A549 (cell line): ENCODE measurements around the gene KRTAP20-3. TPM values are rescaled to one million over a fixed set of nuclear protein-coding genes. Genes with fewer than 3 reads are reported as not detected.

Experiments
- polyA plus RNA-seq, 4 experiments: library from polyadenylated mRNA; depleted of rRNA in 3 of 4; stranded (reverse); fragments of >200 nt; fragmentation: RNase III in 1 of 4; extraction: RNeasy Plus Mini Kit Qiagen cat#74134 plus additional on column Dnase treatment in 1 of 4; gene quantifications; 2 replicates in 3 of 4; 3 replicates in 1 of 4; pipeline ENCODE4 v1.2.3, GENCODE V29; 2011 to 2017
- small RNA-seq, 6 experiments: library from RNA; depleted of rRNA; stranded (forward); fragments of <200 nt; gene quantifications; one replicate each; pipeline ENCODE3, GENCODE V24; 2012

The KRTAP20-3 gene
- polyA plus RNA-seq, 2 of the 4 experiments (the other 2 are of a cell fraction), result not detected

Small RNA genes lying within 50 kb of the gene (small RNA-seq; reads per million reads assigned to genes)
- gene KRTAP20-1 (0 reads per million in 6 experiments), gene KRTAP20-3 (0 reads per million in 6 experiments), gene KRTAP20-4 (0 reads per million in 6 experiments), gene KRTAP22-1 (0 reads per million in 6 experiments)

Other genes with a start within 250 kb of the KRTAP20-3 start
- not detected in 2 replicates for gene KRTAP13-1, start 246.8 kb upstream of the KRTAP20-3 start, polyA plus RNA-seq (2011; rRNA removed)
- not detected in 3 replicates for gene KRTAP13-1, start 246.8 kb upstream of the KRTAP20-3 start, polyA plus RNA-seq (2017; fragmentation: RNase III; extraction: RNeasy Plus Mini Kit Qiagen cat#74134 plus additional on column Dnase treatment)
- not detected in 2 replicates for gene KRTAP13-3, start 216.9 kb upstream of the KRTAP20-3 start, polyA plus RNA-seq (2011; rRNA removed)
- gene KRTAP13-3, start 216.9 kb upstream of the KRTAP20-3 start, polyA plus RNA-seq (2017; fragmentation: RNase III; extraction: RNeasy Plus Mini Kit Qiagen cat#74134 plus additional on column Dnase treatment), result not detected in 3 replicates
- not detected in 2 replicates for gene KRTAP13-4, start 212.6 kb upstream of the KRTAP20-3 start, polyA plus RNA-seq (2011; rRNA removed)
- not detected in 3 replicates for gene KRTAP13-4, start 212.6 kb upstream of the KRTAP20-3 start, polyA plus RNA-seq (2017; fragmentation: RNase III; extraction: RNeasy Plus Mini Kit Qiagen cat#74134 plus additional on column Dnase treatment)
- not detected in 2 replicates for gene KRTAP15-1, start 202.6 kb upstream of the KRTAP20-3 start, polyA plus RNA-seq (2011; rRNA removed)
- not detected in 3 replicates for gene KRTAP15-1, start 202.6 kb upstream of the KRTAP20-3 start, polyA plus RNA-seq (2017; fragmentation: RNase III; extraction: RNeasy Plus Mini Kit Qiagen cat#74134 plus additional on column Dnase treatment)
- gene KRTAP19-1, start 162.5 kb upstream of the KRTAP20-3 start, polyA plus RNA-seq (2011; rRNA removed), result not detected in 2 replicates
- not detected in 3 replicates for gene KRTAP19-1, start 162.5 kb upstream of the KRTAP20-3 start, polyA plus RNA-seq (2017; fragmentation: RNase III; extraction: RNeasy Plus Mini Kit Qiagen cat#74134 plus additional on column Dnase treatment)
- gene KRTAP19-2, start 155.4 kb upstream of the KRTAP20-3 start, polyA plus RNA-seq (2011; rRNA removed), result not detected in 2 replicates
- gene KRTAP19-2, start 155.4 kb upstream of the KRTAP20-3 start, polyA plus RNA-seq (2017; fragmentation: RNase III; extraction: RNeasy Plus Mini Kit Qiagen cat#74134 plus additional on column Dnase treatment), result not detected in 3 replicates
- gene KRTAP19-3, start 150.9 kb upstream of the KRTAP20-3 start, polyA plus RNA-seq (2011; rRNA removed), result not detected in 2 replicates
- not detected in 3 replicates for gene KRTAP19-3, start 150.9 kb upstream of the KRTAP20-3 start, polyA plus RNA-seq (2017; fragmentation: RNase III; extraction: RNeasy Plus Mini Kit Qiagen cat#74134 plus additional on column Dnase treatment)
- gene KRTAP19-4, start 145.7 kb upstream of the KRTAP20-3 start, polyA plus RNA-seq (2011; rRNA removed), result not detected in 2 replicates
- not detected in 3 replicates for gene KRTAP19-4, start 145.7 kb upstream of the KRTAP20-3 start, polyA plus RNA-seq (2017; fragmentation: RNase III; extraction: RNeasy Plus Mini Kit Qiagen cat#74134 plus additional on column Dnase treatment)
- gene KRTAP19-5, start 140.7 kb upstream of the KRTAP20-3 start, polyA plus RNA-seq (2011; rRNA removed), result not detected in 2 replicates
- not detected in 3 replicates for gene KRTAP19-5, start 140.7 kb upstream of the KRTAP20-3 start, polyA plus RNA-seq (2017; fragmentation: RNase III; extraction: RNeasy Plus Mini Kit Qiagen cat#74134 plus additional on column Dnase treatment)
- gene KRTAP19-6, start 101.0 kb upstream of the KRTAP20-3 start, polyA plus RNA-seq (2011; rRNA removed), result not detected in 2 replicates
- not detected in 3 replicates for gene KRTAP19-6, start 101.0 kb upstream of the KRTAP20-3 start, polyA plus RNA-seq (2017; fragmentation: RNase III; extraction: RNeasy Plus Mini Kit Qiagen cat#74134 plus additional on column Dnase treatment)
- not detected in 2 replicates for gene KRTAP19-7, start 81.5 kb upstream of the KRTAP20-3 start, polyA plus RNA-seq (2011; rRNA removed)
- gene KRTAP19-7, start 81.5 kb upstream of the KRTAP20-3 start, polyA plus RNA-seq (2017; fragmentation: RNase III; extraction: RNeasy Plus Mini Kit Qiagen cat#74134 plus additional on column Dnase treatment), result not detected in 3 replicates
- not detected in 2 replicates for gene KRTAP22-2, start 52.5 kb upstream of the KRTAP20-3 start, polyA plus RNA-seq (2011; rRNA removed)
- gene KRTAP22-2, start 52.5 kb upstream of the KRTAP20-3 start, polyA plus RNA-seq (2017; fragmentation: RNase III; extraction: RNeasy Plus Mini Kit Qiagen cat#74134 plus additional on column Dnase treatment), result not detected in 3 replicates
- not detected in 2 replicates for gene KRTAP6-3, start 50.4 kb upstream of the KRTAP20-3 start, polyA plus RNA-seq (2011; rRNA removed)
- gene KRTAP6-3, start 50.4 kb upstream of the KRTAP20-3 start, polyA plus RNA-seq (2017; fragmentation: RNase III; extraction: RNeasy Plus Mini Kit Qiagen cat#74134 plus additional on column Dnase treatment), result not detected in 3 replicates
- not detected in 2 replicates for gene KRTAP6-2, start 44.0 kb upstream of the KRTAP20-3 start, polyA plus RNA-seq (2011; rRNA removed)
- gene KRTAP6-2, start 44.0 kb upstream of the KRTAP20-3 start, polyA plus RNA-seq (2017; fragmentation: RNase III; extraction: RNeasy Plus Mini Kit Qiagen cat#74134 plus additional on column Dnase treatment), result not detected in 3 replicates
- not detected in 2 replicates for gene KRTAP22-1, start 41.8 kb upstream of the KRTAP20-3 start, polyA plus RNA-seq (2011; rRNA removed)
- gene KRTAP22-1, start 41.8 kb upstream of the KRTAP20-3 start, polyA plus RNA-seq (2017; fragmentation: RNase III; extraction: RNeasy Plus Mini Kit Qiagen cat#74134 plus additional on column Dnase treatment), result not detected in 3 replicates
- not detected in 2 replicates for gene KRTAP6-1, start 28.9 kb upstream of the KRTAP20-3 start, polyA plus RNA-seq (2011; rRNA removed)
- not detected in 3 replicates for gene KRTAP6-1, start 28.9 kb upstream of the KRTAP20-3 start, polyA plus RNA-seq (2017; fragmentation: RNase III; extraction: RNeasy Plus Mini Kit Qiagen cat#74134 plus additional on column Dnase treatment)
- gene KRTAP20-1, start 26.4 kb upstream of the KRTAP20-3 start, polyA plus RNA-seq (2011; rRNA removed), result not detected in 2 replicates
- gene KRTAP20-1, start 26.4 kb upstream of the KRTAP20-3 start, polyA plus RNA-seq (2017; fragmentation: RNase III; extraction: RNeasy Plus Mini Kit Qiagen cat#74134 plus additional on column Dnase treatment), result not detected in 3 replicates
- gene KRTAP20-4, start 22.2 kb upstream of the KRTAP20-3 start, polyA plus RNA-seq (2011; rRNA removed), result not detected in 2 replicates
- not detected in 3 replicates for gene KRTAP20-4, start 22.2 kb upstream of the KRTAP20-3 start, polyA plus RNA-seq (2017; fragmentation: RNase III; extraction: RNeasy Plus Mini Kit Qiagen cat#74134 plus additional on column Dnase treatment)
- not detected in 2 replicates for gene KRTAP20-2, start 7.7 kb upstream of the KRTAP20-3 start, polyA plus RNA-seq (2011; rRNA removed)
- gene KRTAP20-2, start 7.7 kb upstream of the KRTAP20-3 start, polyA plus RNA-seq (2017; fragmentation: RNase III; extraction: RNeasy Plus Mini Kit Qiagen cat#74134 plus additional on column Dnase treatment), result not detected in 3 replicates
- not detected in 2 replicates for gene KRTAP21-3, start 75.9 kb downstream of the KRTAP20-3 start, polyA plus RNA-seq (2011; rRNA removed)
- gene KRTAP21-3, start 75.9 kb downstream of the KRTAP20-3 start, polyA plus RNA-seq (2017; fragmentation: RNase III; extraction: RNeasy Plus Mini Kit Qiagen cat#74134 plus additional on column Dnase treatment), result not detected in 3 replicates
- not detected in 2 replicates for gene KRTAP21-2, start 104.4 kb downstream of the KRTAP20-3 start, polyA plus RNA-seq (2011; rRNA removed)
- not detected in 3 replicates for gene KRTAP21-2, start 104.4 kb downstream of the KRTAP20-3 start, polyA plus RNA-seq (2017; fragmentation: RNase III; extraction: RNeasy Plus Mini Kit Qiagen cat#74134 plus additional on column Dnase treatment)
- gene KRTAP21-1, start 112.6 kb downstream of the KRTAP20-3 start, polyA plus RNA-seq (2011; rRNA removed), result not detected in 2 replicates
- not detected in 3 replicates for gene KRTAP21-1, start 112.6 kb downstream of the KRTAP20-3 start, polyA plus RNA-seq (2017; fragmentation: RNase III; extraction: RNeasy Plus Mini Kit Qiagen cat#74134 plus additional on column Dnase treatment)
- not detected in 2 replicates for gene KRTAP8-1, start 170.4 kb downstream of the KRTAP20-3 start, polyA plus RNA-seq (2011; rRNA removed)
- not detected in 3 replicates for gene KRTAP8-1, start 170.4 kb downstream of the KRTAP20-3 start, polyA plus RNA-seq (2017; fragmentation: RNase III; extraction: RNeasy Plus Mini Kit Qiagen cat#74134 plus additional on column Dnase treatment)
- gene KRTAP7-1, start 186.9 kb downstream of the KRTAP20-3 start, polyA plus RNA-seq (2011; rRNA removed), result not detected in 2 replicates
- not detected in 3 replicates for gene KRTAP7-1, start 186.9 kb downstream of the KRTAP20-3 start, polyA plus RNA-seq (2017; fragmentation: RNase III; extraction: RNeasy Plus Mini Kit Qiagen cat#74134 plus additional on column Dnase treatment)
- not detected in 2 replicates for gene KRTAP11-1, start 238.7 kb downstream of the KRTAP20-3 start, polyA plus RNA-seq (2011; rRNA removed)
- not detected in 3 replicates for gene KRTAP11-1, start 238.7 kb downstream of the KRTAP20-3 start, polyA plus RNA-seq (2017; fragmentation: RNase III; extraction: RNeasy Plus Mini Kit Qiagen cat#74134 plus additional on column Dnase treatment)